ENCODE data around the gene TRABD2B.

DNA sequence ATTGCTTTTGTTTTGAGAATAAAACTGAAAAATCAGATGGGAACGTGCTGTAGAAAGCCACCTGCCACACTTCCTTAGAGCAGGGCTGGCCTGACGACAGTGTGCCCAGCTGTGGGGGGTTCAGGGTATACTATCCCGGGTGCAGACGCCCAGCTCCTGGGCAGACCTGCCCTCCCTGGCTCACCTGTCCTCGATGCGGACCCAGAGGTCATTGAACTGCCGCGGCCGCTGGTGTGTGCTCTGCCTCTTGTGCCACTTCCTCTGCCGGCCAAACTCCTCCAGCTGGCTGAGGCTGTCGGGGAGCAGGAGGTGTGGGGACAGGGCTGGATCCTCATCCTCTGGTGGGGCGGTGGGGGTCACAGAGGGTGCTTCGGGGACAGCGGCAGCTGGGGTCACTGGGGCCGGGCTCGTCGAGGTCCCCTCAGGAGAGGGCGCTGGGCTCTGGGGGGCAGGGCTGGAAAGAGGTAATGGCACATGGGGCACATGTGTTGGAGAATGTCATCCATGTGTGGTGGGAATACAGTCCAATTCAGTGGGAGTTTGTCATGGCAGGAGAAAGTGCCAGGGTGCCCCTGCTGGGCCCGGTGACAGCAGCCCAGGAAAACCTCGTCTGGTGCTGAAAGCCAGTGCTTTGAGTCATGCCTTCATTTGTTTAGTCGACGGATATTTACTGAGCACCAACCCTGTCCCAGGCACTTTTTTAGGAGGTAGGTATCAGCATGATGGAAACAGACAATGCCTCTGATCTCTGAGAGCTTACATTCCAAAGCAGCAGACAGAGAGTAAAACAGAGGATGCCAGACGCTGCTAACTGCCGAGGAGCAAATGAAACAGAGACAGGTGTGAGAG, 222.0 kb downstream of the TRABD2B start:
- TF ChIP-seq, protein P1, sequence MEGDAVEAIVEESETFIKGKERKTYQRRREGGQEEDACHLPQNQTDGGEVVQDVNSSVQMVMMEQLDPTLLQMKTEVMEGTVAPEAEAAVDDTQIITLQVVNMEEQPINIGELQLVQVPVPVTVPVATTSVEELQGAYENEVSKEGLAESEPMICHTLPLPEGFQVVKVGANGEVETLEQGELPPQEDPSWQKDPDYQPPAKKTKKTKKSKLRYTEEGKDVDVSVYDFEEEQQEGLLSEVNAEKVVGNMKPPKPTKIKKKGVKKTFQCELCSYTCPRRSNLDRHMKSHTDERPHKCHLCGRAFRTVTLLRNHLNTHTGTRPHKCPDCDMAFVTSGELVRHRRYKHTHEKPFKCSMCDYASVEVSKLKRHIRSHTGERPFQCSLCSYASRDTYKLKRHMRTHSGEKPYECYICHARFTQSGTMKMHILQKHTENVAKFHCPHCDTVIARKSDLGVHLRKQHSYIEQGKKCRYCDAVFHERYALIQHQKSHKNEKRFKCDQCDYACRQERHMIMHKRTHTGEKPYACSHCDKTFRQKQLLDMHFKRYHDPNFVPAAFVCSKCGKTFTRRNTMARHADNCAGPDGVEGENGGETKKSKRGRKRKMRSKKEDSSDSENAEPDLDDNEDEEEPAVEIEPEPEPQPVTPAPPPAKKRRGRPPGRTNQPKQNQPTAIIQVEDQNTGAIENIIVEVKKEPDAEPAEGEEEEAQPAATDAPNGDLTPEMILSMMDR (IDR thresholded peaks at IDR 0.05): no peak
- TF ChIP-seq GATA2 (CRISPR knock-in tag; IDR thresholded peaks at IDR 0.05): no peak

Measured in SK-N-SH (cell line).